Ovary (tissue), 9 donors: ENCODE data around the gene TOP1. TPM values are rescaled to one million over a fixed set of nuclear protein-coding genes. Genes with fewer than 3 reads are reported as not detected.

Experiments used
- DNase-seq, 5 donors: peaks; one replicate each; pipeline ENCODE4 v3.0.0-alpha.2; 2019 to 2020
- H3K27ac ChIP-seq, 2 donors: fragments of 200-600 bp; one replicate each; pipeline versions ENCODE4 v1.5.1 to v1.8.0; 2019 to 2022
- H3K27me3 ChIP-seq: fragments of 200-600 bp; one replicate; pipeline ENCODE4 v1.8.0; 2022
- H3K36me3 ChIP-seq: fragments of 200-600 bp; sonication (generic); one replicate; pipeline ENCODE4 v1.5.1; 2019
- H3K4me1 ChIP-seq: one replicate; pipeline ENCODE4 v1.8.1; 2013; ENCODE audit warnings: mild to moderate bottlenecking, moderate library complexity; ENCODE audit not compliant: insufficient read depth
- H3K4me3 ChIP-seq: fragments of 200-600 bp; sonication (generic); one replicate; pipeline ENCODE4 v1.5.1; 2017
- H3K9me3 ChIP-seq, 2 donors: fragments of 200-600 bp in 1 of 2; sonication (generic) in 1 of 2; one replicate each; pipeline versions ENCODE4 v1.5.1 to v1.8.1; 2013 to 2019; ENCODE audit warnings: mild to moderate bottlenecking in 1 of 2, moderate library complexity in 1 of 2
- CTCF ChIP-seq, 3 donors: fragments of 450-650 bp in 2 of 3; fragments of 200-600 bp in 1 of 3; IDR thresholded peaks; one replicate each; pipeline versions ENCODE4 v1.5.1 to v1.8.0; 2016 to 2022; ENCODE audit warnings: antibody characterized with exemption in 3 of 3, mild to moderate bottlenecking in 1 of 3
- EP300 ChIP-seq: sonication (generic); formaldehyde crosslinking; IDR thresholded peaks from one replicate; pipeline ENCODE4 v1.6.1; 2017; ENCODE audit warnings: antibody characterized with exemption
- POLR2A ChIP-seq: fragments of 450-650 bp; IDR thresholded peaks from one replicate; pipeline ENCODE4 v1.6.1; 2017; ENCODE audit warnings: antibody characterized with exemption, mild to moderate bottlenecking, moderate library complexity
- WGBS, 3 donors: extraction: QIAGEN DNeasy Blood & Tissue Kit in 1 of 3; methylation state at CpG; one replicate each; pipeline versions ENCODE4 v1.1.5 to v1.1.7; 2013 to 2017; 5-methylcytosine and 5-hydroxymethylcytosine counted together
- intact Hi-C, 4 donors: fragments of 100-400 bp; cut with DNase I; formaldehyde crosslinking; loops; one replicate each; pipeline versions ENCODE4 v1.11.0 to v1.15.1; 2022 to 2023
- polyA plus RNA-seq, 2 donors: library from polyadenylated mRNA; stranded (reverse); fragments of 200-250 nt in 1 of 2; fragments of 350-450 nt in 1 of 2; fragmentation: Illumina TruSeq in 1 of 2; extraction: RNeasy Lipid Tissue Mini Kit (QIAGEN cat#74804) in 1 of 2; gene quantifications; one replicate each; pipeline ENCODE4 v1.2.3, GENCODE V29; 2013 to 2014
- total RNA-seq, 7 donors: library from RNA; depleted of rRNA in 2 of 7; stranded (reverse); fragments of >200 nt in 2 of 7; fragmentation: NEBNext Ultra II Directional in 3 of 7; extraction: Animal tissue kit (Norgen Biotek cat#: 25700) in 3 of 7; gene quantifications; one replicate each; pipeline versions ENCODE4 v1.1.0 to v1.2.4, GENCODE V29; 2016 to 2023
- donor health status: DM: no; HTN: no; CAD: no; lungs with moderate emphysema.
- donor health status: DM: no; HTN: no; CAD: no.
- donor health status: Bipolar disorder and iron deficiency.
- donor health status: DM: yes; HTN: yes; CAD: no.
- donor health status: DM: no; HTN: no; CAD: no.
- donor health status: DM: yes; HTN: yes; CAD: no.

The TOP1 gene
- total and polyA plus RNA-seq, 9 donors = 20.9 to 48.4 (median 35.6) TPM

GRCh38 chr20:41057999-41058673 is 29.5 kb downstream of the TOP1 start:
- no peak for TF ChIP-seq POLR2A
- TF ChIP-seq CTCF (IDR thresholded peaks at IDR 0.05) = no peak
- no peak for TF ChIP-seq EP300
- no peak for DNase-seq
- H3K4me1 ChIP-seq = peaks cover 7% of the 10 kb centered on the region
- intact Hi-C loops = no loop called here
- no peaks in the 10 kb centered on the region for H3K9me3 ChIP-seq
- WGBS, 3 donors = 69 to 84% (median 80%) methylated on average over 3 of the region's 3 CpGs
- no peaks in the 10 kb centered on the region for H3K36me3 ChIP-seq
- no peak overlapping the region for H3K27ac ChIP-seq
- no peak overlapping the region for H3K4me3 ChIP-seq
- no peaks in the 10 kb centered on the region for H3K27me3 ChIP-seq

GRCh38 chr20:41058674-41059635 is 30.3 kb downstream of the TOP1 start:
- DNase-seq = no peak
- 94 to 96% (median 96%) methylated on average over 14 of the region's 14 CpGs for WGBS, 3 donors
- Histone ChIP-seq H3K27ac (no peak overlapping the region), H3K9me3 (no peaks in the 10 kb centered on the region), H3K4me1 (peaks cover 6% of the 10 kb centered on the region), H3K27me3 (no peaks in the 10 kb centered on the region), H3K36me3 (no peaks in the 10 kb centered on the region), H3K4me3 (no peak overlapping the region)
- TF ChIP-seq CTCF (IDR thresholded peaks at IDR 0.05) = no peak
- TF ChIP-seq EP300 = no peak
- no peak for TF ChIP-seq POLR2A
- intact Hi-C loops = no loop called here

GRCh38 chr20:41061155-41061554 is 32.5 kb downstream of the TOP1 start:
- H3K36me3 ChIP-seq = no peaks in the 10 kb centered on the region
- intact Hi-C loops = no loop called here
- no peak overlapping the region for H3K27ac ChIP-seq
- H3K27me3 ChIP-seq = no peaks in the 10 kb centered on the region
- H3K4me1 ChIP-seq = peaks cover 2% of the 10 kb centered on the region
- no peaks in the 10 kb centered on the region for H3K9me3 ChIP-seq
- no peak for TF ChIP-seq EP300
- TF ChIP-seq POLR2A = no peak
- no peak for TF ChIP-seq CTCF (IDR thresholded peaks at IDR 0.05)
- DNase-seq = no peak
- no peak overlapping the region for H3K4me3 ChIP-seq
- 95 to 99% (median 95%) methylated on average over 3 of the region's 3 CpGs for WGBS, 3 donors

GRCh38 chr20:41063442-41063841 is 34.8 kb downstream of the TOP1 start:
- no peak for DNase-seq
- no peak for TF ChIP-seq CTCF (IDR thresholded peaks at IDR 0.05)
- TF ChIP-seq POLR2A = no peak
- no peak for TF ChIP-seq EP300
- H3K4me1 ChIP-seq = peaks cover 2% of the 10 kb centered on the region
- H3K36me3 ChIP-seq = no peaks in the 10 kb centered on the region
- H3K27me3 ChIP-seq = no peaks in the 10 kb centered on the region
- H3K4me3 ChIP-seq = no peak overlapping the region
- no peaks in the 10 kb centered on the region for H3K9me3 ChIP-seq
- intact Hi-C loops = no loop called here
- no peak overlapping the region for H3K27ac ChIP-seq
- 76 to 85% (median 76%) methylated on average over 1 of the region's 1 CpG for WGBS, 3 donors
